ENCODE results near the gene HS3ST3B1. TPM values are rescaled to one million over a fixed set of nuclear protein-coding genes. Genes with fewer than 3 reads are reported as not detected.

Gene HS3ST3B1
- total RNA-seq, 1 experiment from 2014 or later, result 44.8 TPM

DNA sequence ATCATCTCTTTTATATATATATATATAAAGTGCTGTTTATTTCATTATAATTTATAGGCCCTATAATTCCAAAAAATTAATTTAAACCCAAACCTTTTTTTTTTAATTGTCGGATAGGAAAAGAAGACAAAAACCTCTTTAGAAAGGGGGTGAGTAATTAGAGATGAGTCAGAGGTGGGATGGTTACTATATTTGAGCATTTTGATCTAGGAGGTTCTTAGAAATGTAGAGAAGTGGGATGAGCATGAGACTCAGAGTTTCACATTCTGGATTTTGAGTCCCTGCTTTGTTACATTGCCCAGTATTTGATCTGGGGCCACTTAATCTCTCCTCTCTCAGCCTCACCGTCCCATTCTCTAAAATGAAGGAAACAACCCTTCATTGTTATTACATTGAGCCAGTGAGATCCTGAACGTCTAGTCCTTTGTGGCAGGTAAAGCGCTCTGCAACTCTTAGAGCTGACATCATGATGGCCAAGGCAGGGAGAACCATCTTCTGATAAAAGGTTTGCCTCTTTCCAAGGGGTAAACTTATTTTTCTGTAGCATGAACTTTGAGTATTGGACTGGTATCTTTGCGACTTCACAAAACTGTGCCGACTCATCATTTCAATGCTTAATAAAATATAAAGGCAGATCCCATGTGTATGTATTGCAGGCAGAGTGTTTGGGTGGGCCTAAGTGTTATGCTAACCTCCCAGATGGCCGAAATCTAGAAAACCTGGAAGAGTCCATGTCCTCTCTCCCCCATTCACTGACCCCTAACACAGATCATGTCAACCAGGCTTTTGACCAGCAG, 21.3 kb downstream of the HS3ST3B1 start:
- H3K4me1 ChIP-seq, result no peaks in the 10 kb centered on the region
- no peak overlapping the region for H3K4me3 ChIP-seq
- H3K27me3 ChIP-seq, result no peaks in the 10 kb centered on the region
- DNase-seq, result no peak
- no peak overlapping the region for H3K27ac ChIP-seq
- no peaks in the 10 kb centered on the region for H3K36me3 ChIP-seq
- H3K9me3 ChIP-seq (replicated peaks), result no peaks in the 10 kb centered on the region

DNA sequence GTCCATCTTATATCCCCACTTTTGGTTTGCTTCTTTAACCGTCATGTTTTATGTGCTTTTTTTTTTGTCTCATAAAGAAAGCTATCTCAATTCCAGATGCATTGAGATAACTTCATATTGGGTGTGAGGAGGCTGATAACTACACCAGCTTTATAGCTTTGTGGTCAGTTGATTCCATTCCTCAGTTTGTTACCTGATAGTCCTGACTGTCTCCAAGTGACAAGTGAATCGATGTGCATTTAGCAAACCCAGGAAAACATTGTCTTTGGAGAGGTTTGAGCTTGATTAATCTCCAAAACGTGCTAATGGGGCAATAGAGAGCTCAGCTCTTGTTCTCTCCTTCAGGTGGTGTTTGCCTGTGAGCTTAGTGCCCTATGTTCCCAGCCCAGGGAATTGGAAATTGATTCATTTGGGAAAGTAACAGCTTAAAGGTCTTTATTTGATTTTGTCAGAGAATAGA, 22.7 kb downstream of the HS3ST3B1 start:
- Histone ChIP-seq H3K4me1 (no peaks in the 10 kb centered on the region), H3K36me3 (no peaks in the 10 kb centered on the region), H3K27me3 (no peaks in the 10 kb centered on the region), H3K27ac (no peak overlapping the region), H3K4me3 (no peak overlapping the region), H3K9me3 (replicated peaks) (no peaks in the 10 kb centered on the region)
- no peak for DNase-seq

GRCh38 chr17:14325618-14326167, 24.8 kb downstream of the HS3ST3B1 start:
- DNase-seq, result no peak
- H3K27ac ChIP-seq, result no peak overlapping the region
- no peak overlapping the region for H3K4me3 ChIP-seq
- H3K36me3 ChIP-seq, result no peaks in the 10 kb centered on the region
- no peaks in the 10 kb centered on the region for H3K27me3 ChIP-seq
- H3K4me1 ChIP-seq, result no peaks in the 10 kb centered on the region
- no peaks in the 10 kb centered on the region for H3K9me3 ChIP-seq (replicated peaks)

DNA sequence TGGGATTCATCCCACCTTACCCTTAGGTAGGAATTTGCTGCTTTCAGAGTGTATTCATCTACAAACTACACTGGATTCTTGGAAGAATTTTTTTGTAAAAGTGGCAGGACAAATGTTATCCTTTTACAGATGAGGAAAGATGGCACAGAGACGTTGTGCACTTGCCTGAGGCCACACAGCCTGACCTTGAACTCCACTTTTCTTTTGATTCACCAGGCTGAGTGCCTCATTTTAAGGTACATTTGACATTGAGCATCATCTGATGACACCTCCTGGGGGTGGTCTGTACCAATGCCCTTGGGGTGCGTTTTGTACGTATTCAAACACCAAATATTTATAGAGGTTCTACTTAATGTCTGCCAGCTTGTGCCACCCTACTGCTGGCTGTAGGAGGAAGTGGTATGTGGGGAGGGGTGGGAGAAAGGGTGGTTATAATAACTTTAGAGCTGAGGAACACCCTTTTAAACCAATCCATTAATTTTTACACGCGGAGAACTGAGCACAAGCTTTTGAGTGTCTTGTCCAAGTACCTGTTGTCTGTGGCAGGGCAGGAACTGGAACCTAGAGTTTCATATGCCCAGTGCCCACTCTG, 29.1 kb downstream of the HS3ST3B1 start:
- Histone ChIP-seq H3K27ac (no peak overlapping the region), H3K36me3 (no peaks in the 10 kb centered on the region), H3K4me1 (no peaks in the 10 kb centered on the region), H3K27me3 (no peaks in the 10 kb centered on the region), H3K9me3 (replicated peaks) (no peaks in the 10 kb centered on the region; the same call in 1 of the 2 replicates), H3K4me3 (no peak overlapping the region)
- DNase-seq, result no peak

DNA sequence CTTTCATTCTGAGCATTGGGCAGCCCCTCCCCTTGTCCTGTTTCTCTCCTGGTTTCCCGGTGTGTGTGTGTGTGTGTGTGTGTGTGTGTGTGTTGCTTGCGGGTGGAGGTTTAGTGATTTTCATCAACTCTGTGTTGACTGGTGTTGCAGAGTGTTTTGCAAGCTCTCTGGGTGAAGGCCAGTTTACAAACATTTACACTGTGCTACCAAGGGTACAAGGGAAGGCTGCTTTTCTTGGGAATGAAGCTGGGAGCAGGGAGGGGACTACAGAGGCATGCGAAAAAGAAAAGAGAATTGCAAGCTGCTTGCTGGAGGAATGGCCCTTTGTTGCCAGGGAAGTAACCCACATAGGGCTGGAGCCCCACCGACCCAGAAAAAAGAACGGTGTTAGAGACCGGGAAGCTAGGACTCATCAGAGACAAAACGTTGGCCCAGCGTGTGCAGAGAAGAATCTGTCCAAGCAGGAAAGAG, 29.6 kb downstream of the HS3ST3B1 start:
- no peaks in the 10 kb centered on the region for H3K4me1 ChIP-seq
- no peaks in the 10 kb centered on the region for H3K27me3 ChIP-seq
- no peaks in the 10 kb centered on the region for H3K36me3 ChIP-seq
- H3K27ac ChIP-seq, result no peak overlapping the region
- no peak for DNase-seq
- no peaks in the 10 kb centered on the region; the same call in 1 of the 2 replicates for H3K9me3 ChIP-seq (replicated peaks)
- H3K4me3 ChIP-seq, result no peak overlapping the region

DNA sequence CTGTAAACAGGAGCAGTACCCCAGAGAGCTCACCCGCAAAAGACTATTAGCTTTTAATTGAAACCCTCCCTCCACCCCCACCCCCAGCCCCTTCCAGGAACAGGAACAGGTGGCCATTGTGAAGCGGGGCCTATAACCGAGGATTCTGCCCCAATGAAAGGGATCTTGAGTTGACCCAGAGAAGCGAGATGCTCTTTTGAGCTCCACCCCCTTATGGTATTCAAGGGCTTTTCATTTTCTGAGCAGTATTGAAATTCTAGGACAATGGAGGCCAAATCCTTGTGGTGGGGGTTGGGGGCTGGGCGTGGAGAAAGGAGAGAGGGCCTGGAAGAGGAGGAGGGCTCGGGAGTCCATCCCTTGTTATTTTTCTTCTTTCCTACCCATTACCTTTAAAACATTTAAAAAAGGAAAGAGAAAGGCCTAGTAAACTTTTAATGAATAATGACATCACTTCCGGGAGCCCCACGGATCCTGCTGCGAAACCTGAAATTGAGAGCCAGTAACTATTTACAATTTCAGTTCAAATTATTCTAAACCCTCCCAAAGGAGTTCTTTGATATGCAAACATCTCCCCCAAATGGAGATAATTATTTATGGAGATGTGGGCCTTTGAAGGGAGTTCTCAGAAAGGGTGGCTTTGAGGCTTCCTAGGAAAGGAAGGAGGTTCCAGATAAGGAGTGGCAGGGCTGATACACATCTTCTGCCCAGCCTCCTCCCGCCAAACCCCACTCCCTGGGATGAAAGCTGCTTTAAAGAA, 30.5 kb downstream of the HS3ST3B1 start:
- Histone ChIP-seq H3K9me3 (replicated peaks) (no peaks in the 10 kb centered on the region; the same call in 1 of the 2 replicates), H3K36me3 (no peaks in the 10 kb centered on the region), H3K27ac (no peak overlapping the region), H3K4me3 (no peak overlapping the region), H3K27me3 (no peaks in the 10 kb centered on the region), H3K4me1 (no peaks in the 10 kb centered on the region)
- peak in 1 of 2 experiments; percentile 52 for DNase-seq

GRCh38 chr17:14331982-14332298, 31.1 kb downstream of the HS3ST3B1 start:
- no peak overlapping the region for H3K4me3 ChIP-seq
- DNase-seq, result no peak
- no peak overlapping the region for H3K27ac ChIP-seq
- H3K27me3 ChIP-seq, result no peaks in the 10 kb centered on the region
- H3K36me3 ChIP-seq, result no peaks in the 10 kb centered on the region
- H3K9me3 ChIP-seq (replicated peaks), result no peaks in the 10 kb centered on the region; the same call in 1 of the 2 replicates
- no peaks in the 10 kb centered on the region for H3K4me1 ChIP-seq

- no peaks in the 10 kb centered on the region for H3K4me1 ChIP-seq
- H3K36me3 ChIP-seq, result no peaks in the 10 kb centered on the region
- H3K27me3 ChIP-seq, result no peaks in the 10 kb centered on the region
- H3K27ac ChIP-seq, result no peak overlapping the region
- DNase-seq, result no peak
- no peak overlapping the region for H3K4me3 ChIP-seq
- H3K9me3 ChIP-seq (replicated peaks), result no peaks in the 10 kb centered on the region; the same call in 1 of the 2 replicates
Measured at GRCh38 chr17:14332331-14332730, 31.4 kb downstream of the HS3ST3B1 start.

DNA sequence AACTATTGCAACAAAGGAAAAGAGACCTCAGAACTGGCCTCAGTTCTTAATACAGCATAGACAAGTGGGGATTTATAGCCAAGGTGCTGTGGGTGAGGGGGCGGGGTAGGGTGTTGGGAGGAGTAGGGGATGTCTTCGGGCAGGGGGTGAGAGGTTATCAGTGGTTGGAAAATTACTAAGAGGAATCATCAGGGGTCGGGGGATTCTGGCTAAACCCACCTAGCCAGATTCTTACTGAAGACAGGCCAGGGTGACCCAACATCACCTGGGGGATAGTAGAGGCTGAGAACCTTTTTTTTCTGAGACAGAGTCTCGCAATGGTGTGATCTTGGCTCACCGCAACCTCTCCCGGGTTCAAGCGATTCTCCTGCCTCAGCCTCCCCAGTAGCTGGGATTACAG, 32.6 kb downstream of the HS3ST3B1 start:
- no peaks in the 10 kb centered on the region; the same call in 1 of the 2 replicates for H3K9me3 ChIP-seq (replicated peaks)
- H3K27ac ChIP-seq, result no peak overlapping the region
- no peaks in the 10 kb centered on the region for H3K4me1 ChIP-seq
- DNase-seq, result no peak
- no peaks in the 10 kb centered on the region for H3K27me3 ChIP-seq
- no peak overlapping the region for H3K4me3 ChIP-seq
- 0 out of 2 replicates have a peak, but pooled peaks cover 4% of the 10 kb centered on the region for H3K36me3 ChIP-seq

GRCh38 chr17:14334276-14334840, 33.5 kb downstream of the HS3ST3B1 start:
- no peak overlapping the region for H3K4me3 ChIP-seq
- no peak for DNase-seq
- H3K27ac ChIP-seq, result no peak overlapping the region

GRCh38 chr17:14334919-14335318, 34.0 kb downstream of the HS3ST3B1 start:
- no peak for DNase-seq
- Histone ChIP-seq H3K4me1 (no peaks in the 10 kb centered on the region), H3K27ac (no peak overlapping the region), H3K36me3 (0 out of 2 replicates have a peak, but pooled peaks cover 4% of the 10 kb centered on the region), H3K27me3 (no peaks in the 10 kb centered on the region), H3K4me3 (no peak overlapping the region), H3K9me3 (replicated peaks) (no peaks in the 10 kb centered on the region; the same call in 1 of the 2 replicates)

More at GRCh38 chr17:14334276-14334840, 33.5 kb downstream of the HS3ST3B1 start:
- H3K9me3 ChIP-seq (replicated peaks), result no peaks in the 10 kb centered on the region; the same call in 1 of the 2 replicates
- H3K4me1 ChIP-seq, result no peaks in the 10 kb centered on the region
- no peaks in the 10 kb centered on the region for H3K27me3 ChIP-seq
- 0 out of 2 replicates have a peak, but pooled peaks cover 4% of the 10 kb centered on the region for H3K36me3 ChIP-seq

- H3K9me3 ChIP-seq (replicated peaks), result no peaks in the 10 kb centered on the region; the same call in 1 of the 2 replicates
- no peaks in the 10 kb centered on the region for H3K27me3 ChIP-seq
- no peak overlapping the region for H3K27ac ChIP-seq
- H3K4me3 ChIP-seq, result no peak overlapping the region
- H3K36me3 ChIP-seq, result 0 out of 2 replicates have a peak, but pooled peaks cover 4% of the 10 kb centered on the region
- no peak for DNase-seq
- H3K4me1 ChIP-seq, result no peaks in the 10 kb centered on the region; the same call in 1 of the 2 replicates
Measured at GRCh38 chr17:14336418-14336817, 35.5 kb downstream of the HS3ST3B1 start.

DNA sequence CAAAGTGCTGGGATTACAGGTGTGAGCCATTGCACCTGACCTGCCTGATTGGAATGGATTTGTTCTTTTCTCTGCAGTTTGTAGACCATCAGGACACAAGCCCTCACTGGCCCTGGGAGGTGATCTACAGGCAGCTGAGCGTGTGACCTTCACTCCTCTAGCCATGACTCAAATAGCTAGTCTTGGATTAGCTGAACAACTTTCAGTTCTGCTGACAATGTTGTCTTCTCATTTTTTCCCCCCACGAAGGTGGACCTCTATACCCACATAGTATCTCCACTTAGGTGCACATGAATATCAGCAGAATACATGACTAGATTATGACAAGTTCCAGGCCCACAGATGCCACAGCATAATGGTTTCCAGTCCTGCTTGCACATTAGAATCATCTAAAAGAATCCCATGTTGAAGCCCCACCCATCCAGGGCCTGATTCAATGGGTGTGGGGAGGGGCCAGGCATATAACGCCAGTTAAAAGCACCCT, 36.8 kb downstream of the HS3ST3B1 start:
- no peak for DNase-seq
- H3K27me3 ChIP-seq, result no peaks in the 10 kb centered on the region
- H3K4me3 ChIP-seq, result no peak overlapping the region
- no peaks in the 10 kb centered on the region; the same call in 1 of the 2 replicates for H3K9me3 ChIP-seq (replicated peaks)
- H3K4me1 ChIP-seq, result peaks cover 5% of the 10 kb centered on the region
- no peak overlapping the region for H3K27ac ChIP-seq
- 0 out of 2 replicates have a peak, but pooled peaks cover 4% of the 10 kb centered on the region for H3K36me3 ChIP-seq

Data from SJCRH30 (cell line).